ENCODE data around the gene AASDHPPT. TPM values are rescaled to one million over a fixed set of nuclear protein-coding genes. Genes with fewer than 3 reads are reported as not detected.
"Not testable (repeated sequence)": the region's sequence is repeated elsewhere in the genome, so short reads cannot be mapped to it uniquely, and the experiment has no call there.

AASDHPPT gene
- 284 TPM for total RNA-seq

GRCh38 chr11:106077609-106078455 is at the start of gene AASDHPPT:
TSS of gene AASDHPPT (plus strand) at chr11:106077662. CDS start at chr11:106077711, 49 bp downstream.
- DNase-seq: no peak

GRCh38 chr11:106030609-106031008 is 46.9 kb upstream of the AASDHPPT start:
- no peak for DNase-seq

GRCh38 chr11:106031202-106031810 is 46.2 kb upstream of the AASDHPPT start:
- no peak for DNase-seq

GRCh38 chr11:106031936-106032335 is 45.5 kb upstream of the AASDHPPT start:
- no peak for DNase-seq

GRCh38 chr11:106032861-106033260 is 44.6 kb upstream of the AASDHPPT start:
- DNase-seq: no peak

GRCh38 chr11:106043540-106043939 is 33.9 kb upstream of the AASDHPPT start:
- no peak for DNase-seq

- DNase-seq: no peak
Observed at GRCh38 chr11:106047631-106048030, 29.8 kb upstream of the AASDHPPT start.

- DNase-seq: no peak
Observed at GRCh38 chr11:106049727-106050476, 27.6 kb upstream of the AASDHPPT start.

- DNase-seq: no peak
Observed at GRCh38 chr11:106051103-106051502, 26.4 kb upstream of the AASDHPPT start.

GRCh38 chr11:106058377-106058776 is 19.1 kb upstream of the AASDHPPT start:
- DNase-seq: not testable (repeated sequence)

- no peak for DNase-seq
Observed at GRCh38 chr11:106059617-106060016, 17.8 kb upstream of the AASDHPPT start.

- DNase-seq: no peak
Observed at GRCh38 chr11:106061249-106061784, 16.1 kb upstream of the AASDHPPT start.

- DNase-seq: no peak
Observed at GRCh38 chr11:106061954-106062949, 15.2 kb upstream of the AASDHPPT start.

- DNase-seq: no peak
Observed at GRCh38 chr11:106063009-106063408, 14.5 kb upstream of the AASDHPPT start.

- no peak for DNase-seq
Observed at GRCh38 chr11:106070606-106071005, 6.9 kb upstream of the AASDHPPT start.

- no peak for DNase-seq
Observed at GRCh38 chr11:106072804-106073203, 4.7 kb upstream of the AASDHPPT start.

- no peak for DNase-seq
Observed at GRCh38 chr11:106076171-106076918, 1.1 kb upstream of the AASDHPPT start.

GRCh38 chr11:106076919-106077608 is 398 bp upstream of the AASDHPPT start, which contains the start of gene KBTBD3:
TSS of gene KBTBD3 (minus strand) at chr11:106077347. CDS start at chr11:106059097, 18,250 bp downstream.
- DNase-seq: peak; percentile 100

- no peak for DNase-seq
Observed at GRCh38 chr11:106082096-106082495, 4.6 kb downstream of the AASDHPPT start.

- DNase-seq: no peak
Observed at GRCh38 chr11:106086135-106086534, 8.7 kb downstream of the AASDHPPT start.
